HG03575 (cell line): ENCODE data around the gene ADAMTS4.
A peak's percentile ranks its signal among the peaks of the same experiment; 100 is the strongest.

Experiments
- ATAC-seq: cut with Tn5 transposase; IDR thresholded peaks from one replicate; pipeline ENCODE4 v1.9.1; 2021; ENCODE audit not compliant: unreplicated experiment, insufficient number of reproducible peaks, low FRiP score; ENCODE audit errors: extremely low read depth

The ADAMTS4 gene

GRCh38 chr1:161222175-161223019, 23.5 kb upstream of the ADAMTS4 start:
- no peak for ATAC-seq

- no peak for ATAC-seq
Measured at GRCh38 chr1:161220002-161220401, 21.1 kb upstream of the ADAMTS4 start.

GRCh38 chr1:161219078-161219892, 20.4 kb upstream of the ADAMTS4 start:
- ATAC-seq, result no peak

GRCh38 chr1:161218301-161219077, 19.6 kb upstream of the ADAMTS4 start:
- no peak for ATAC-seq

- no peak for ATAC-seq
Measured at GRCh38 chr1:161217831-161218230, 19.0 kb upstream of the ADAMTS4 start.

GRCh38 chr1:161216945-161217712, 18.3 kb upstream of the ADAMTS4 start:
- peak; percentile 75 for ATAC-seq

- no peak for ATAC-seq
Measured at GRCh38 chr1:161215076-161215475, 16.2 kb upstream of the ADAMTS4 start, which contains the start of gene FCER1G. TSS of gene FCER1G (plus strand) at chr1:161215295. CDS start at chr1:161215322, 27 bp downstream.

- no peak for ATAC-seq
Measured at GRCh38 chr1:161214369-161214768, 15.5 kb upstream of the ADAMTS4 start.

- no peak for ATAC-seq
Measured at GRCh38 chr1:161209790-161210409, 11.0 kb upstream of the ADAMTS4 start.

GRCh38 chr1:161207173-161207572, 8.3 kb upstream of the ADAMTS4 start:
- no peak for ATAC-seq

GRCh38 chr1:161206411-161207140, 7.7 kb upstream of the ADAMTS4 start:
- no peak for ATAC-seq

GRCh38 chr1:161201836-161202712, 3.2 kb upstream of the ADAMTS4 start, which contains the start of gene NDUFS2:
TSS of gene NDUFS2 (plus strand) at chr1:161202367. CDS start at chr1:161202386, 19 bp downstream.
- peak; percentile 57 for ATAC-seq

- ATAC-seq, result no peak
Measured at GRCh38 chr1:161200992-161201835, 2.4 kb upstream of the ADAMTS4 start.

GRCh38 chr1:161200421-161200991, 1.7 kb upstream of the ADAMTS4 start:
- no peak for ATAC-seq

- ATAC-seq, result no peak
Measured at GRCh38 chr1:161199506-161200139, 769 bp upstream of the ADAMTS4 start.
